ENCODE results near the gene GUK1.

The GUK1 gene

DNA sequence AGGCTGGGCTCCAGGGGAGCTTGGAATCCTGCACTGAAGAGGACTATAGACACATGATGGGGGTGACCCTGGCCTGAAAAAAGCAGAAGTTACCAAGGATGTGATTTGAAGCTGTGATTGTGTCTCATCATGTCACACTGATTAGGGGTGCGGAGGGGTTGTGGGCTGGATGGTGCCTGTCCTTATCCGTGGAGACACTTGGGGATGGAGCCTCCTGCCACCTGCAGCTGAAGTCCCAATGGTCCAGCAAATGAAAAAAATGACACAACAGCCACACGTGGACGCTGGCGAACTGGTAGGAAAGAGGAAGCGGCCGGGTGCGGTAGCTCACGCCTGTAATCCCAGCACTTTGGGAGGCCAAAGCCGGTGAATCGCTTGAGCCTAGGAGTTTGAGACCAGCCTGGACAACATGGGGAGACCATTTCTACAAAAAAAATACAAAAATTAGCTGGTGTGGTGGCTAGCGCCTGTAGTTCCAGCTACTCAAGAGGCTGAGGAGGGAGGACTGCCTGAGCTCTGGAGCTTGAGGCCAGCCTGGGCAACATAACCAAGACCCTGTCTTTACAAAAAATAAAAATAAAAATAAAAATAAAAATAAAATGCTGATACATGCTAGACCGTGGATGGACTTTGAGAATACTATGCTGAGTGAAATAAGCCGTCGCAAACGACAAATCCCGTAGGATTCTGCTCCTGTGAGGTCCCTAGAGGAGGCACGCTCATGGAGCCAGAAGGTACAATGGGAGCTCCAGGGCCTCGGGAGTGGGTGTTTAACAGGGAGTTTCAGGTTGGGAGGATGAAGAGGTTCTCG is 24.7 kb downstream of the GUK1 start:
- peak overlapping the region; percentile 97 to 100 for H3K27ac ChIP-seq
- DNase-seq (ENCODE audit: low spot score), result peak; percentile 76
- peak overlapping the region; percentile 81 for H3K4me3 ChIP-seq
- no peak for TF ChIP-seq CTCF (IDR thresholded peaks at IDR 0.05)

GRCh38 chr1:228165372-228166169 is 25.5 kb downstream of the GUK1 start, which contains the start of gene IBA57:
Gene IBA57, plus strand, starts transcription at chr1:228165804. Its CDS starts 13 bp downstream, at chr1:228165817.
- H3K27ac ChIP-seq, result peak within 1 kb of the TSS; percentile 97 to 100
- peak; percentile 85 for TF ChIP-seq CTCF (IDR thresholded peaks at IDR 0.05)
- DNase-seq (ENCODE audit: low spot score), result peak; percentile 100

DNA sequence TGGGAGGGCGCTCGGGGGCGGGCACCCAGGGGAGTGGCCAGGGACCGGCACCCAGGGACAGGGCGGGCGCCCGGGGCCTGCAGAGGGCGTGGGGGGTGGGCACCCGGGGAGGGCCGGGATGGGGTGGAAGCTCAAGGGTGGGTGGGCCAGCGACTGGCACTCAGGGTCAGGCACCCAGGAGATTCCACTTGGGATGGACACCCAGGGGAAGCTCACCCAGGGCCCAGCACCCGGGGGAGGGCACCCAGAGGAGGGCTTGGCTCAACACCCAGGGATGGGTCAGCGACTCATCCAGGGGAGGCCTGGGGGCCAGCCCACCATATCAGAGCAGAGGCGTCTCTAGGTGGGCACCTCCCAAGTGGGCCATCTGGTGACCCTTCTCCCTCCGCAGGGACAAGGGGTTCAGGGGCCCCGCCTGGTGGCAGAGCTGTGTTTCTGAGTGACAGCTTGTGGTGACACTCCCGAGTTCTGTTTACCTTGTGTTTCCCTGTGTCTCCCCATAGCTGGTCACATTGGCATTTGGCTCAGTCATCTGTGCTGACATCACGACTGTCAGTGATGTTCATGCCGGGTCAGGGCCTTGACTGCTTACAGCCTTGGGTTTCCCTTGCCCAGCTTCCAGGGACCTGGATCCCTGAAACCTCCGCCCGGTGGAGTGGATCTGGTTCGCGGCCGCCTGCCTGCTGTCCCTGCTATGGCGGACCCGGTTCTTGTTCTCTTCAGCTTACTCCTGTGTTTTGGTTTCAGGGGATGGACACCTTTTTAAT is 26.3 kb downstream of the GUK1 start:
- H3K4me3 ChIP-seq, result peak overlapping the region; percentile 81
- peak; percentile 90 for DNase-seq (ENCODE audit: low spot score)
- TF ChIP-seq CTCF (IDR thresholded peaks at IDR 0.05), result no peak
- H3K27ac ChIP-seq, result peak overlapping the region; percentile 97 to 100

More at GRCh38 chr1:228165372-228166169, 25.5 kb downstream of the GUK1 start, which contains the start of gene IBA57:
- H3K4me3 ChIP-seq, result peak within 1 kb of the TSS; percentile 81

GRCh38 chr1:228168563-228169270 is 28.6 kb downstream of the GUK1 start:
- TF ChIP-seq CTCF (IDR thresholded peaks at IDR 0.05), result no peak
- Histone ChIP-seq H3K27ac (no peak overlapping the region), H3K4me3 (no peak overlapping the region)
- DNase-seq (ENCODE audit: low spot score), result no peak

DNA sequence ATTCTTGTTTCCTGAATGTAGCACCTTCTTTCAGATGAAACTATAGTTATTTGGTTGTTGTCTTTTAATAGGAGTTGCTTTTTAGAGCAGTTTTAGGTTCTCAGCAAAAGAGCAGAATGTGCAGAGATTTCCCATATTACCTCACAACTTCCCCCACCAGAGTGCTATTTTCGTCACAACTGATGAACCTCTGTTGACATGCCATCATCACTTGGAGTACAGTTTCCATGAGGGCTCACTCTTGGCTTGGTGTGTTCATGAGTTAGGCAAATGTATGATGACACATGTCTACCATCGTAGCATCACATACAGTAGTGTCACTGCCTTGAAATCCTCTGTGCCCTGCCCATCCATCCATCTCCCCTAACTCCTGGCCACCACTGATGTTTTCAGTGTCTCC is 29.3 kb downstream of the GUK1 start:
- no peak for TF ChIP-seq CTCF (IDR thresholded peaks at IDR 0.05)
- DNase-seq (ENCODE audit: low spot score), result no peak
- no peak overlapping the region for H3K27ac ChIP-seq
- H3K4me3 ChIP-seq, result no peak overlapping the region

- Histone ChIP-seq H3K4me3 (no peak overlapping the region), H3K27ac (no peak overlapping the region)
- no peak for DNase-seq (ENCODE audit: low spot score)
- TF ChIP-seq CTCF (IDR thresholded peaks at IDR 0.05), result no peak
Observed at GRCh38 chr1:228170666-228171065, 30.6 kb downstream of the GUK1 start.

Data from coronary artery (tissue), 2 donors.